ENCODE data around the gene FOXP1.
A peak's percentile ranks its signal among the peaks of the same experiment; 100 is the strongest.

Gene FOXP1

GRCh38 chr3:71392251-71392650 is 191.3 kb downstream of the FOXP1 start:
- no peak for DNase-seq

GRCh38 chr3:71391361-71391760 is 192.2 kb downstream of the FOXP1 start:
- DNase-seq = no peak

GRCh38 chr3:71389911-71390573 is 193.5 kb downstream of the FOXP1 start:
- peak; percentile 24 for DNase-seq

- DNase-seq = no peak
Observed at GRCh38 chr3:71389191-71389590, 194.3 kb downstream of the FOXP1 start.

- no peak for DNase-seq
Observed at GRCh38 chr3:71388535-71389120, 194.9 kb downstream of the FOXP1 start.

- no peak for DNase-seq
Observed at GRCh38 chr3:71387586-71387985, 195.9 kb downstream of the FOXP1 start.

- DNase-seq = no peak
Observed at GRCh38 chr3:71384837-71385716, 198.5 kb downstream of the FOXP1 start.

- DNase-seq = no peak
Observed at GRCh38 chr3:71384388-71384787, 199.1 kb downstream of the FOXP1 start.

- DNase-seq = no peak
Observed at GRCh38 chr3:71380096-71380495, 203.4 kb downstream of the FOXP1 start.

- no peak for DNase-seq
Observed at GRCh38 chr3:71378509-71378908, 205.0 kb downstream of the FOXP1 start.

GRCh38 chr3:71376911-71377310 is 206.6 kb downstream of the FOXP1 start:
- peak; percentile 34 for DNase-seq

GRCh38 chr3:71376503-71376902 is 207.0 kb downstream of the FOXP1 start:
- DNase-seq = no peak

GRCh38 chr3:71374582-71374981 is 208.9 kb downstream of the FOXP1 start:
- DNase-seq = no peak

- DNase-seq = no peak
Observed at GRCh38 chr3:71372911-71373637, 210.5 kb downstream of the FOXP1 start.

GRCh38 chr3:71372241-71372768 is 211.2 kb downstream of the FOXP1 start:
- DNase-seq = no peak

- no peak for DNase-seq
Observed at GRCh38 chr3:71371282-71371681, 212.2 kb downstream of the FOXP1 start.

GRCh38 chr3:71370467-71370866 is 213.1 kb downstream of the FOXP1 start:
- DNase-seq = no peak

GRCh38 chr3:71369701-71370391 is 213.7 kb downstream of the FOXP1 start:
- DNase-seq = no peak

GRCh38 chr3:71366988-71367604 is 216.4 kb downstream of the FOXP1 start:
- DNase-seq = no peak

GRCh38 chr3:71361334-71361890 is 222.1 kb downstream of the FOXP1 start:
- no peak for DNase-seq

- DNase-seq = peak; percentile 44
Observed at GRCh38 chr3:71360764-71361163, 222.8 kb downstream of the FOXP1 start.
